Endothelial cell of umbilical vein (primary cell): ENCODE measurements around the gene SPRYD4. TPM values are rescaled to one million over a fixed set of nuclear protein-coding genes. Genes with fewer than 3 reads are reported as not detected.
"Not testable (repeated sequence)": the region's sequence is repeated elsewhere in the genome, so short reads cannot be mapped to it uniquely, and the experiment has no call there.

Experiments used
- BruUV-seq: library from RNA; stranded (reverse); fragments of 400-500 nt; replicated peaks from 2 replicates; lab custom pipeline; 2021; lab: Mats Ljungman, UMichigan
- CTCF ChIA-PET: fragments of 300-600, 350-600 bp; sonication (Branson Sonifier 250); formaldehyde crosslinking; loops from one replicate; lab custom pipeline; 2021; ENCODE audit warnings: antibody characterized with exemption, inconsistent platforms; lab: Charles Lee
- POLR2A ChIA-PET: fragments of 300-600, 350-600 bp; sonication (Branson Sonifier 250); formaldehyde crosslinking; loops from one replicate; lab custom pipeline; 2021; ENCODE audit warnings: antibody characterized with exemption, inconsistent platforms; lab: Charles Lee
- DNase-seq: peaks from one replicate; pipeline ENCODE4 v3.0.0-alpha.2; 2011; ENCODE audit warnings: low read depth, low spot score
- FAIRE-seq: peaks from 2 replicates; lab custom pipeline; 2011; peaks lifted over from hg19 to GRCh38; lab: Jason Lieb, UNC
- H2AFZ ChIP-seq: 2 replicates; pipeline ENCODE4 v1.6.0; 2012; ENCODE audit warnings: low read depth, low read length, control low read depth, inconsistent platforms
- H3K27ac ChIP-seq: 2 replicates; pipeline ENCODE4 v1.5.1; 2011; ENCODE audit warnings: low read depth, mild to moderate bottlenecking, control low read depth, low read length, moderate library complexity; ENCODE audit not compliant: insufficient read depth
- H3K27me3 ChIP-seq, 2 experiments: 2 replicates each; pipeline versions ENCODE4 v1.6.0 to v1.6.1; 2011; ENCODE audit warnings: low read length in 2 of 2, mixed read lengths in 1 of 2; ENCODE audit not compliant: control insufficient read depth in 2 of 2, insufficient read depth in 2 of 2
- H3K36me3 ChIP-seq, 2 experiments: 2 replicates in 1 of 2; 3 replicates in 1 of 2; pipeline ENCODE4 v1.5.1; 2011; ENCODE audit warnings: low read length in 2 of 2, mild to moderate bottlenecking in 1 of 2, moderate library complexity in 1 of 2; ENCODE audit not compliant: control insufficient read depth in 2 of 2, insufficient read depth in 2 of 2; ENCODE audit errors: extremely low read depth in 1 of 2
- H3K4me1 ChIP-seq: 3 replicates; pipeline ENCODE4 v1.5.1; 2011; ENCODE audit warnings: mild to moderate bottlenecking, low read length; ENCODE audit not compliant: control insufficient read depth, insufficient read depth; ENCODE audit errors: extremely low read depth
- H3K4me2 ChIP-seq: 2 replicates; pipeline ENCODE4 v1.6.1; 2011; ENCODE audit warnings: low read length, control low read depth, mixed read lengths; ENCODE audit not compliant: insufficient read depth
- H3K4me3 ChIP-seq, 3 experiments: fragments of 200-600 bp in 1 of 3; sonication (generic), shearing (Covaris generic) in 1 of 3; replicated peaks in 1 of 3; 2 replicates each; pipeline ENCODE4 v1.5.1; 2011 to 2016; ENCODE audit warnings: control low read depth in 3 of 3, low read length in 3 of 3, mild to moderate bottlenecking in 2 of 3, inconsistent platforms in 1 of 3, low read depth in 1 of 3, moderate library complexity in 1 of 3; ENCODE audit not compliant: insufficient read depth in 1 of 3
- H3K79me2 ChIP-seq: 2 replicates; pipeline ENCODE4 v1.6.0; 2012; ENCODE audit warnings: low read length, inconsistent platforms; ENCODE audit not compliant: control insufficient read depth, insufficient read depth
- H3K9ac ChIP-seq: replicated peaks from 2 replicates; pipeline ENCODE3; 2011; ENCODE audit warnings: low read length, control low read depth; ENCODE audit not compliant: insufficient read depth; ENCODE audit errors: extremely low read depth
- H3K9me1 ChIP-seq: replicated peaks from 3 replicates; pipeline ENCODE4 v1.6.0; 2011; ENCODE audit warnings: mild to moderate bottlenecking, low read length; ENCODE audit not compliant: control insufficient read depth, insufficient read depth; ENCODE audit errors: extremely low read depth
- H3K9me3 ChIP-seq: replicated peaks from 2 replicates; pipeline ENCODE4 v1.5.1; 2012; ENCODE audit warnings: low read length, inconsistent platforms; ENCODE audit not compliant: control insufficient read depth, insufficient read depth
- H4K20me1 ChIP-seq: replicated peaks from 2 replicates; pipeline ENCODE3; 2011; ENCODE audit warnings: mild to moderate bottlenecking, low read length; ENCODE audit not compliant: control insufficient read depth, insufficient read depth; ENCODE audit errors: extremely low read depth
- FOS ChIP-seq: IDR thresholded peaks from 2 replicates; pipeline ENCODE4 v1.6.1; 2011; ENCODE audit warnings: mild to moderate bottlenecking, low read length, moderate library complexity, borderline replicate concordance; ENCODE audit not compliant: insufficient read depth
- POLR2A ChIP-seq: IDR thresholded peaks from 2 replicates; pipeline ENCODE4 v1.6.1; 2012; ENCODE audit warnings: low read depth, mild to moderate bottlenecking, control low read depth, low read length
- dilution Hi-C: fragments of 300-500 bp; cut with MboI; formaldehyde crosslinking; loops from one replicate; pipeline ENCODE4 v1.15.0; 2019; ENCODE audit warnings: low sequenced_read_pairs; ENCODE audit not compliant: extremely low pct_ligation_motif_present
- intact Hi-C: fragments of 100-400 bp; cut with micrococcal nuclease; formaldehyde crosslinking; loops from one replicate; pipeline ENCODE4 v1.10.0; 2022
- polyA plus RNA-seq, 4 experiments: library from polyadenylated mRNA; depleted of rRNA in 3 of 4; stranded (reverse) in 3 of 4; unstranded in 1 of 4; fragments of >200 nt; gene quantifications; 2 replicates each; pipeline versions ENCODE4 v1.2.1 to v1.2.3, GENCODE V29; 2011 to 2012; ENCODE audit warnings: missing spikeins in 1 of 4
- total RNA-seq: library from RNA; stranded (reverse); gene quantifications from 2 replicates; pipeline ENCODE4 v1.2.3, GENCODE V29; 2021

SPRYD4 gene
- total and polyA plus RNA-seq, 2 donors (not counting 3 experiments of a cell fraction or from before 2014, with no cell fraction given): 3.4 to 4.0 TPM

- H2AFZ ChIP-seq, H3K27me3 ChIP-seq, POLR2A ChIA-PET, DNase-seq, H3K4me1 ChIP-seq, H3K4me3 ChIP-seq, CTCF ChIA-PET, BruUV-seq, H4K20me1 ChIP-seq, H3K9ac ChIP-seq, H3K27ac ChIP-seq, H3K9me1 ChIP-seq, H3K4me2 ChIP-seq, intact Hi-C loops, dilution Hi-C loops, FAIRE-seq, H3K36me3 ChIP-seq, H3K9me3 ChIP-seq, H3K79me2 ChIP-seq: not testable (repeated sequence)
These were observed 31.1 kb downstream of the SPRYD4 start for GRCh38 chr12:56499452-56499851.

- H3K27me3 ChIP-seq, H3K4me3 ChIP-seq, H3K79me2 ChIP-seq, CTCF ChIA-PET, DNase-seq, H3K9ac ChIP-seq, POLR2A ChIA-PET, H3K9me1 ChIP-seq, dilution Hi-C loops, BruUV-seq, intact Hi-C loops, H3K9me3 ChIP-seq, H3K4me2 ChIP-seq, H2AFZ ChIP-seq, H3K36me3 ChIP-seq, H4K20me1 ChIP-seq, FAIRE-seq, H3K27ac ChIP-seq, H3K4me1 ChIP-seq: not testable (repeated sequence)
These were observed 31.5 kb downstream of the SPRYD4 start for GRCh38 chr12:56499879-56500278.

GRCh38 chr12:56510786-56511185, 42.4 kb downstream of the SPRYD4 start:
- H3K79me2 ChIP-seq: no peaks in the 10 kb centered on the region
- peaks cover 0 to 2% of the 10 kb centered on the region in 2 experiments for H3K27me3 ChIP-seq
- POLR2A ChIA-PET: no interaction called here
- H3K27ac ChIP-seq: no peak overlapping the region
- H3K9ac ChIP-seq: no peak overlapping the region
- no peaks in the 10 kb centered on the region for H4K20me1 ChIP-seq
- no peak for FAIRE-seq
- H3K9me3 ChIP-seq: no peaks in the 10 kb centered on the region
- no peaks in the 10 kb centered on the region for H3K4me1 ChIP-seq
- no peaks in the 10 kb centered on the region for H3K36me3 ChIP-seq
- dilution Hi-C loops: no loop called here
- no peak overlapping the region for H2AFZ ChIP-seq
- CTCF ChIA-PET: interaction anchor here (1.5 to 8.8 kb wide), 2 partner anchors 63 to 126 kb away, joined by 4 to 124 read pairs; no protein-coding TSS in a partner anchor
- no peak for DNase-seq
- intact Hi-C loops: no loop called here
- no peaks in the 10 kb centered on the region for H3K9me1 ChIP-seq
- TF ChIP-seq POLR2A (no peak), FOS (no peak)
- no peak overlapping the region for H3K4me3 ChIP-seq
- no peak overlapping the region for H3K4me2 ChIP-seq
- no TSS peak for BruUV-seq

- FAIRE-seq, intact Hi-C loops, H3K36me3 ChIP-seq, H2AFZ ChIP-seq, dilution Hi-C loops, H3K9ac ChIP-seq, DNase-seq, H3K27me3 ChIP-seq, POLR2A ChIA-PET, H3K9me3 ChIP-seq, H3K4me2 ChIP-seq, H3K79me2 ChIP-seq, BruUV-seq, H3K9me1 ChIP-seq, H4K20me1 ChIP-seq, H3K4me3 ChIP-seq, H3K27ac ChIP-seq: not testable (repeated sequence)
- peaks cover 12% of the 10 kb centered on the region for H3K4me1 ChIP-seq
- CTCF ChIA-PET: interaction anchor here (0.6 to 8.8 kb wide), 29 partner anchors 8 to 122 kb away, joined by 3 to 124 read pairs (median 7); no protein-coding TSS in a partner anchor
These were observed 45.6 kb downstream of the SPRYD4 start for GRCh38 chr12:56514014-56514318.
